Parathyroid adenoma (tissue), 2 donors: ENCODE data around the gene TSPAN3.

Experiments
- H2AFZ ChIP-seq: fragments of 300-600 bp; sonication (generic); one replicate; pipeline ENCODE4 v1.7.0; 2017; ENCODE audit warnings: antibody characterized with exemption, mild to moderate bottlenecking
- H3K27ac ChIP-seq: fragments of 300-600 bp; sonication (generic); one replicate; pipeline ENCODE4 v1.7.0; 2017
- H3K27me3 ChIP-seq: fragments of 300-600 bp; sonication (generic); one replicate; pipeline ENCODE4 v1.7.0; 2017; ENCODE audit warnings: low read length; ENCODE audit not compliant: control insufficient read depth, insufficient read depth
- H3K36me3 ChIP-seq: fragments of 300-600 bp; sonication (generic); one replicate; pipeline ENCODE4 v1.7.0; 2017; ENCODE audit warnings: low read length; ENCODE audit not compliant: control insufficient read depth, insufficient read depth
- H3K4me1 ChIP-seq: fragments of 300-600 bp; sonication (generic); one replicate; pipeline ENCODE4 v1.7.0; 2017; ENCODE audit warnings: control low read depth
- H3K4me2 ChIP-seq: fragments of 300-600 bp; sonication (generic); one replicate; pipeline ENCODE4 v1.7.0; 2017; ENCODE audit warnings: low read length
- H3K4me3 ChIP-seq: fragments of 300-600 bp; sonication (generic); one replicate; pipeline ENCODE4 v1.7.0; 2017; ENCODE audit warnings: low read depth, low read length
- H3K79me2 ChIP-seq: fragments of 300-600 bp; sonication (generic); one replicate; pipeline ENCODE4 v1.7.0; 2017; ENCODE audit warnings: control low read depth
- H3K9ac ChIP-seq: fragments of 300-600 bp; sonication (generic); one replicate; pipeline ENCODE4 v1.7.0; 2017; ENCODE audit warnings: mild to moderate bottlenecking
- H3K9me3 ChIP-seq: fragments of 300-600 bp; sonication (generic); one replicate; pipeline ENCODE4 v1.7.0; 2017; ENCODE audit warnings: low read length; ENCODE audit not compliant: control insufficient read depth
- TF ChIP-seq, protein P1 (sequence below): fragments of 300-600 bp; sonication (generic); IDR thresholded peaks from one replicate; pipeline ENCODE4 v1.7.0; 2017; ENCODE audit warnings: antibody characterized with exemption, mild to moderate bottlenecking
- donor health status: primary hyperparathyroidism.

Gene TSPAN3

GRCh38 chr15:77023576-77024272 is 47.2 kb downstream of the TSPAN3 start:
- H3K4me2 ChIP-seq: no peak overlapping the region
- no peak overlapping the region for H3K4me3 ChIP-seq
- no peak overlapping the region for H3K27ac ChIP-seq
- H3K79me2 ChIP-seq: no peaks in the 10 kb centered on the region
- no peak overlapping the region for H2AFZ ChIP-seq
- H3K36me3 ChIP-seq: no peaks in the 10 kb centered on the region
- H3K27me3 ChIP-seq: no peaks in the 10 kb centered on the region
- no peak overlapping the region for H3K9ac ChIP-seq
- no peaks in the 10 kb centered on the region for H3K4me1 ChIP-seq
- TF ChIP-seq, protein P1, sequence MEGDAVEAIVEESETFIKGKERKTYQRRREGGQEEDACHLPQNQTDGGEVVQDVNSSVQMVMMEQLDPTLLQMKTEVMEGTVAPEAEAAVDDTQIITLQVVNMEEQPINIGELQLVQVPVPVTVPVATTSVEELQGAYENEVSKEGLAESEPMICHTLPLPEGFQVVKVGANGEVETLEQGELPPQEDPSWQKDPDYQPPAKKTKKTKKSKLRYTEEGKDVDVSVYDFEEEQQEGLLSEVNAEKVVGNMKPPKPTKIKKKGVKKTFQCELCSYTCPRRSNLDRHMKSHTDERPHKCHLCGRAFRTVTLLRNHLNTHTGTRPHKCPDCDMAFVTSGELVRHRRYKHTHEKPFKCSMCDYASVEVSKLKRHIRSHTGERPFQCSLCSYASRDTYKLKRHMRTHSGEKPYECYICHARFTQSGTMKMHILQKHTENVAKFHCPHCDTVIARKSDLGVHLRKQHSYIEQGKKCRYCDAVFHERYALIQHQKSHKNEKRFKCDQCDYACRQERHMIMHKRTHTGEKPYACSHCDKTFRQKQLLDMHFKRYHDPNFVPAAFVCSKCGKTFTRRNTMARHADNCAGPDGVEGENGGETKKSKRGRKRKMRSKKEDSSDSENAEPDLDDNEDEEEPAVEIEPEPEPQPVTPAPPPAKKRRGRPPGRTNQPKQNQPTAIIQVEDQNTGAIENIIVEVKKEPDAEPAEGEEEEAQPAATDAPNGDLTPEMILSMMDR: no peak
- no peaks in the 10 kb centered on the region for H3K9me3 ChIP-seq

- no peak overlapping the region for H3K4me3 ChIP-seq
- no peak overlapping the region for H3K4me2 ChIP-seq
- H2AFZ ChIP-seq: no peak overlapping the region
- no peak overlapping the region for H3K27ac ChIP-seq
- no peak overlapping the region for H3K9ac ChIP-seq
- no peaks in the 10 kb centered on the region for H3K79me2 ChIP-seq
- TF ChIP-seq, protein P1: no peak
- H3K27me3 ChIP-seq: no peaks in the 10 kb centered on the region
- H3K9me3 ChIP-seq: no peaks in the 10 kb centered on the region
- H3K4me1 ChIP-seq: no peaks in the 10 kb centered on the region
- H3K36me3 ChIP-seq: no peaks in the 10 kb centered on the region
Observed at GRCh38 chr15:77022646-77023575, 48.0 kb downstream of the TSPAN3 start.

- Histone ChIP-seq H3K4me3 (no peak overlapping the region), H2AFZ (no peak overlapping the region), H3K27ac (no peak overlapping the region), H3K36me3 (no peaks in the 10 kb centered on the region), H3K27me3 (no peaks in the 10 kb centered on the region), H3K9ac (no peak overlapping the region), H3K9me3 (no peaks in the 10 kb centered on the region), H3K4me2 (no peak overlapping the region), H3K4me1 (no peaks in the 10 kb centered on the region), H3K79me2 (no peaks in the 10 kb centered on the region)
- TF ChIP-seq, protein P1: no peak
Observed at GRCh38 chr15:77021803-77022381, 49.0 kb downstream of the TSPAN3 start.

- no peaks in the 10 kb centered on the region for H3K79me2 ChIP-seq
- no peak overlapping the region for H2AFZ ChIP-seq
- H3K4me1 ChIP-seq: no peaks in the 10 kb centered on the region
- H3K9ac ChIP-seq: no peak overlapping the region
- no peak overlapping the region for H3K27ac ChIP-seq
- H3K36me3 ChIP-seq: no peaks in the 10 kb centered on the region
- no peak overlapping the region for H3K4me2 ChIP-seq
- H3K4me3 ChIP-seq: no peak overlapping the region
- TF ChIP-seq, protein P1: no peak
- H3K9me3 ChIP-seq: no peaks in the 10 kb centered on the region
- no peaks in the 10 kb centered on the region for H3K27me3 ChIP-seq
Observed at GRCh38 chr15:77021088-77021481, 49.8 kb downstream of the TSPAN3 start.
